GM12878 (cell line): ENCODE results near the gene RAP1GAP2. TPM values are rescaled to one million over a fixed set of nuclear protein-coding genes. Genes with fewer than 3 reads are reported as not detected.

Experiments
- ATAC-seq: fragments of 200-7000 bp; cut with Tn5 transposase; 3 replicates; pipeline ENCODE4 v1.9.1; 2020; ENCODE audit warnings: mild to moderate bottlenecking, moderate library complexity
- BruUV-seq: library from RNA; stranded (reverse); fragments of 400-500 nt; replicated peaks from 2 replicates; lab custom pipeline; 2021; lab: Mats Ljungman, UMichigan
- CTCF ChIA-PET: fragments of 300-600 bp; sonication (Branson Sonifier 250); formaldehyde crosslinking; extraction: SDS; loops from one replicate; lab custom pipeline; 2021; ENCODE audit warnings: inconsistent platforms; lab: Yijun Ruan, JAX
- POLR2A ChIA-PET: fragments of 350-600 bp; formaldehyde crosslinking; extraction: SDS; loops from one replicate; lab custom pipeline; 2021; ENCODE audit warnings: inconsistent platforms; lab: Charles Lee
- RAD21 ChIA-PET: fragments of 300-600 bp; sonication (Branson Sonifier 250); formaldehyde crosslinking; loops from one replicate; lab custom pipeline; 2023; ENCODE audit warnings: antibody characterized with exemption; ENCODE audit not compliant: unreplicated experiment; lab: Charles Lee
- SMC1A ChIA-PET: fragments of 300-600 bp; sonication (Branson Sonifier 250); formaldehyde crosslinking; loops from one replicate; lab custom pipeline; 2023; ENCODE audit not compliant: unreplicated experiment, uncharacterized antibody; lab: Charles Lee
- DNase-seq: peaks from one replicate; pipeline ENCODE4 v3.0.0-alpha.2; 2011; ENCODE audit warnings: low read depth, low spot score
- FAIRE-seq: peaks from 3 replicates; lab custom pipeline; 2011; peaks lifted over from hg19 to GRCh38; lab: Jason Lieb, UNC
- H2AFZ ChIP-seq: 2 replicates; pipeline ENCODE4 v1.6.0; 2011; ENCODE audit warnings: low read depth, low read length, control low read depth; ENCODE audit not compliant: control insufficient read depth
- H3K27ac ChIP-seq: 2 replicates; pipeline ENCODE4 v1.5.1; 2011; ENCODE audit warnings: control low read depth; ENCODE audit not compliant: control insufficient read depth, insufficient read depth
- H3K27me3 ChIP-seq, 2 experiments: replicated peaks in 1 of 2; 2 replicates each; pipeline versions ENCODE4 v1.6.0 to v1.6.1; 2011; ENCODE audit warnings: low read length in 1 of 2; ENCODE audit not compliant: control insufficient read depth in 2 of 2, insufficient read depth in 2 of 2
- H3K36me3 ChIP-seq, 2 experiments: 2 replicates each; pipeline ENCODE4 v1.5.1; 2011; ENCODE audit warnings: low read length in 1 of 2; ENCODE audit not compliant: control insufficient read depth in 2 of 2, insufficient read depth in 2 of 2
- H3K4me1 ChIP-seq: 2 replicates; pipeline ENCODE4 v1.6.1; 2011; ENCODE audit warnings: mild to moderate bottlenecking, low read length, moderate library complexity, mixed read lengths; ENCODE audit not compliant: control insufficient read depth, insufficient read depth
- H3K4me2 ChIP-seq: 2 replicates; pipeline ENCODE4 v1.6.0; 2011; ENCODE audit warnings: control low read depth; ENCODE audit not compliant: control insufficient read depth, insufficient read depth
- H3K4me3 ChIP-seq: fragments of 200-600 bp; sonication (generic); 2 replicates; pipeline ENCODE4 v1.5.1; 2016
- H3K79me2 ChIP-seq: 2 replicates; pipeline ENCODE4 v1.6.0; 2011; ENCODE audit warnings: low read length; ENCODE audit not compliant: control insufficient read depth, insufficient read depth
- H3K9ac ChIP-seq: 2 replicates; pipeline ENCODE4 v1.8.0; 2011; ENCODE audit warnings: low read length, control low read depth, mixed read lengths; ENCODE audit not compliant: control insufficient read depth, insufficient read depth
- H3K9me3 ChIP-seq: replicated peaks from 3 replicates; pipeline ENCODE4 v1.5.1; 2011; ENCODE audit warnings: mild to moderate bottlenecking, low read length; ENCODE audit not compliant: control insufficient read depth, insufficient read depth
- H4K20me1 ChIP-seq: 2 replicates; pipeline ENCODE4 v1.6.0; 2011; ENCODE audit not compliant: control insufficient read depth, insufficient read depth
- BCL3 ChIP-seq: IDR thresholded peaks from 2 replicates; pipeline ENCODE4 v1.6.1; 2011; ENCODE audit warnings: borderline replicate concordance, low read depth, mild to moderate bottlenecking, moderate library complexity, low read length; ENCODE audit not compliant: insufficient read depth, poor library complexity, severe bottlenecking
- CBX5 ChIP-seq: sonication (generic); IDR thresholded peaks from 2 replicates; pipeline ENCODE4 v1.6.1; 2016; ENCODE audit warnings: low read depth, moderate library complexity, mild to moderate bottlenecking, inconsistent platforms
- CREM ChIP-seq: IDR thresholded peaks from 2 replicates; pipeline ENCODE4 v1.6.1; 2014; ENCODE audit warnings: antibody characterized with exemption, low read depth
- FOXK2 ChIP-seq: fragments of 450-650 bp; IDR thresholded peaks from 2 replicates; pipeline ENCODE4 v1.6.1; 2017; ENCODE audit warnings: mild to moderate bottlenecking, moderate library complexity
- FOXM1 ChIP-seq: IDR thresholded peaks from 2 replicates; pipeline ENCODE4 v1.6.1; 2012; ENCODE audit warnings: low read depth, mild to moderate bottlenecking, inconsistent platforms, low read length, moderate library complexity
- GABPA ChIP-seq: IDR thresholded peaks from 2 replicates; pipeline ENCODE4 v1.6.1; 2014; ENCODE audit warnings: antibody characterized with exemption, low read depth, mild to moderate bottlenecking, inconsistent platforms
- MAX ChIP-seq: IDR thresholded peaks from 2 replicates; pipeline ENCODE4 v1.6.1; 2012; ENCODE audit warnings: low read depth, low read length, improper control_type of control experiment
- MTA2 ChIP-seq: fragments of 450-650 bp; IDR thresholded peaks from 2 replicates; pipeline ENCODE4 v1.6.1; 2016; ENCODE audit warnings: low read depth, mild to moderate bottlenecking, moderate library complexity
- NFIC ChIP-seq: IDR thresholded peaks from 2 replicates; pipeline ENCODE4 v1.6.1; 2012; ENCODE audit warnings: low read depth, mild to moderate bottlenecking, inconsistent platforms, low read length, moderate library complexity
- PBX3 ChIP-seq: IDR thresholded peaks from 2 replicates; pipeline ENCODE4 v1.6.1; 2011; ENCODE audit warnings: mild to moderate bottlenecking, low read depth, low read length, moderate library complexity; ENCODE audit not compliant: insufficient replicate concordance
- REST ChIP-seq: IDR thresholded peaks from 2 replicates; pipeline ENCODE4 v1.6.1; 2012; ENCODE audit warnings: mild to moderate bottlenecking, low read depth, low read length
- SUPT20H ChIP-seq: IDR thresholded peaks from 2 replicates; pipeline ENCODE4 v1.6.1; 2011; ENCODE audit warnings: low read depth, mild to moderate bottlenecking, low read length, moderate library complexity, borderline replicate concordance; ENCODE audit not compliant: control insufficient read depth
- TAF1 ChIP-seq: IDR thresholded peaks from 2 replicates; pipeline ENCODE4 v1.6.1; 2011; ENCODE audit warnings: mild to moderate bottlenecking, low read depth, low read length, borderline replicate concordance
- ZBTB4 ChIP-seq: fragments of 450-650 bp; formaldehyde crosslinking; IDR thresholded peaks from 2 replicates; pipeline ENCODE4 v1.4.0; 2022; ENCODE audit warnings: mild to moderate bottlenecking, moderate library complexity
- WGBS: methylation state at CpG from one replicate; pipeline ENCODE4 v1.1.6; 2016; ENCODE audit warnings: low lambda C conversion rate; ENCODE audit not compliant: insufficient replicate concordance, insufficient coverage; ENCODE audit errors: missing lambda C conversion rate; 5-methylcytosine and 5-hydroxymethylcytosine counted together
- in situ Hi-C: fragments of 300-500 bp; cut with MboI; formaldehyde crosslinking; loops from 9 replicates; pipeline ENCODE4 v1.14.3; 2018; ENCODE audit warnings: mixed read lengths
- intact Hi-C: fragments of 100-400 bp; cut with micrococcal nuclease; formaldehyde crosslinking; loops from one replicate; pipeline ENCODE4 v1.14.2; 2022; ENCODE audit not compliant: unreplicated experiment
- polyA plus RNA-seq, 11 experiments: library from polyadenylated mRNA; depleted of rRNA in 4 of 11; unstranded in 6 of 11; stranded (reverse) in 5 of 11; fragments of >200 nt; fragmentation: Nextera tagmentation in 4 of 11; fragmentation: Illumina TruSeq in 1 of 11; extraction: Ambion mirVana in 4 of 11; extraction: Trizol in 1 of 11; gene quantifications; 1 replicate in 1 of 11; 2 replicates in 10 of 11; pipeline versions ENCODE4 v1.2.1 to v1.2.3, GENCODE V29; 2011 to 2016; ENCODE audit warnings: inconsistent platforms in 2 of 11, missing spikeins in 2 of 11, low read depth in 1 of 11
- total RNA-seq, 4 experiments: library from RNA; depleted of rRNA in 3 of 4; stranded (reverse); fragments of >200 nt in 3 of 4; fragmentation: Illumina TruSeq in 1 of 4; extraction: Trizol in 1 of 4; gene quantifications; 2 replicates each; pipeline versions ENCODE4 v1.2.1 to v1.2.3, GENCODE V29; 2013 to 2021

The RAP1GAP2 gene
- total and polyA plus RNA-seq, 10 of the 15 experiments (the other 5 are each of a cell fraction or from before 2014, with no cell fraction given), result 0.03 to 0.95 (median 0.49) TPM; not detected in 2

GRCh38 chr17:3025421-3026124 is 229.3 kb downstream of the RAP1GAP2 start:
- H3K36me3 ChIP-seq, result no peaks in the 10 kb centered on the region
- intact Hi-C loops, result no loop called here
- no peak overlapping the region for H3K27ac ChIP-seq
- ChIA-PET RAD21 (no interaction called here), POLR2A (no interaction called here), SMC1A (no interaction called here), CTCF (no interaction called here)
- H3K9ac ChIP-seq, result no peak overlapping the region
- H3K27me3 ChIP-seq, result no peaks in the 10 kb centered on the region
- H3K9me3 ChIP-seq, result no peaks in the 10 kb centered on the region; the same call in 2 of the 3 replicates
- BruUV-seq, result no TSS peak
- in situ Hi-C loops, result no loop called here
- H2AFZ ChIP-seq, result no peak overlapping the region
- H3K4me2 ChIP-seq, result no peak overlapping the region
- H3K4me1 ChIP-seq, result no peaks in the 10 kb centered on the region
- DNase-seq (no peak), FAIRE-seq (no peak), ATAC-seq (no peak)
- no peaks in the 10 kb centered on the region for H3K79me2 ChIP-seq
- H3K4me3 ChIP-seq, result no peak overlapping the region
- H4K20me1 ChIP-seq, result no peaks in the 10 kb centered on the region
- WGBS, result 60% methylated on average over 16 of the region's 17 CpGs
- TF ChIP-seq PBX3 (no peak), FOXM1 (no peak), NFIC (no peak), ZBTB4 (CRISPR knock-in tag) (no peak), SUPT20H (no peak), CREM (no peak), GABPA (no peak), TAF1 (no peak), REST (no peak), CBX5 (no peak), BCL3 (no peak), MAX (no peak), MTA2 (no peak), FOXK2 (no peak)
